Tibial nerve (tissue), 4 donors: ENCODE data around the gene GALK1. TPM values are rescaled to one million over a fixed set of nuclear protein-coding genes. Genes with fewer than 3 reads are reported as not detected.

Source experiments
- DNase-seq, 2 donors: peaks; one replicate each; pipeline ENCODE4 v3.0.0-alpha.2; 2019; ENCODE audit warnings: low spot score in 2 of 2
- H3K27ac ChIP-seq, 4 donors: fragments of 200-600 bp; sonication (generic) in 3 of 4; one replicate each; pipeline ENCODE4 v1.5.1; 2017 to 2019; ENCODE audit warnings: mild to moderate bottlenecking in 1 of 4
- H3K27me3 ChIP-seq, 2 donors: fragments of 200-600 bp; sonication (generic) in 1 of 2; one replicate each; pipeline versions ENCODE4 v1.5.1 to v1.6.0; 2017 to 2019
- H3K36me3 ChIP-seq, 3 donors: fragments of 200-600 bp; sonication (generic); one replicate each; pipeline ENCODE4 v1.5.1; 2018 to 2019
- H3K4me1 ChIP-seq, 4 donors: fragments of 200-600 bp; sonication (generic) in 3 of 4; one replicate each; pipeline ENCODE4 v1.5.1; 2017 to 2019
- H3K4me3 ChIP-seq, 4 donors: fragments of 200-600 bp; sonication (generic) in 3 of 4; one replicate each; pipeline ENCODE4 v1.5.1; 2017 to 2019; ENCODE audit warnings: mild to moderate bottlenecking in 1 of 4, moderate library complexity in 1 of 4
- H3K9me3 ChIP-seq, 4 donors: fragments of 200-600 bp; sonication (generic) in 3 of 4; one replicate each; pipeline ENCODE4 v1.5.1; 2017 to 2019
- CTCF ChIP-seq, 5 experiments: fragments of 200-600 bp in 3 of 5; fragments of 450-650 bp in 2 of 5; sonication (generic) in 3 of 5; IDR thresholded peaks; one replicate each; pipeline ENCODE4 v1.5.1; 2016 to 2019; ENCODE audit warnings: antibody characterized with exemption in 5 of 5, mild to moderate bottlenecking in 3 of 5, moderate library complexity in 2 of 5
- EP300 ChIP-seq, 2 donors: sonication (generic); formaldehyde crosslinking; IDR thresholded peaks; one replicate each; pipeline ENCODE4 v1.6.1; 2017; ENCODE audit warnings: antibody characterized with exemption in 2 of 2, mild to moderate bottlenecking in 1 of 2
- POLR2A ChIP-seq, 2 donors: fragments of 450-650 bp; IDR thresholded peaks; one replicate each; pipeline ENCODE4 v1.6.1; 2017; ENCODE audit warnings: antibody characterized with exemption in 2 of 2, mild to moderate bottlenecking in 2 of 2, moderate library complexity in 2 of 2
- WGBS, 2 donors: methylation state at CpG; one replicate each; pipeline ENCODE4 v1.1.5; 2018; 5-methylcytosine and 5-hydroxymethylcytosine counted together
- total RNA-seq, 4 donors: library from RNA; depleted of rRNA; stranded (reverse); fragments of >200 nt; gene quantifications; one replicate each; pipeline ENCODE4 v1.1.0, GENCODE V29; 2016

GALK1 gene
- total RNA-seq, 4 donors from 2014 or later = 54.5 to 57.5 (median 55.6) TPM

- 87 to 92% methylated on average over 19 to 20 of the region's 21 CpGs for WGBS, 2 donors
Measured at GRCh38 chr17:75757086-75757681, 7.8 kb downstream of the GALK1 start.

GRCh38 chr17:75756451-75757085 is 8.4 kb downstream of the GALK1 start:
- DNase-seq = no peak
- 85 to 88% methylated on average over 22 to 29 of the region's 29 CpGs for WGBS, 2 donors

More at GRCh38 chr17:75757086-75757681, 7.8 kb downstream of the GALK1 start:
- H3K36me3 ChIP-seq = peaks cover 0 to 92% (median 10%) of the 10 kb centered on the region in 3 donors
- H3K4me3 ChIP-seq = no peak overlapping the region
- DNase-seq = no peak
- H3K4me1 ChIP-seq = peaks cover 0 to 35% (median 10%) of the 10 kb centered on the region in 4 donors
- no peaks in the 10 kb centered on the region for H3K9me3 ChIP-seq
- no peak overlapping the region for H3K27ac ChIP-seq
- H3K27me3 ChIP-seq = no peaks in the 10 kb centered on the region
- TF ChIP-seq EP300 (IDR thresholded peaks at IDR 0.05) (no peak), POLR2A (IDR thresholded peaks at IDR 0.05) (no peak), CTCF (IDR thresholded peaks at IDR 0.05) (no peak)

GRCh38 chr17:75755990-75756389 is 9.0 kb downstream of the GALK1 start:
- peak overlapping the region in 1 of 4 donors; percentile 16 for H3K27ac ChIP-seq
- H3K36me3 ChIP-seq = peaks cover 0 to 96% (median 10%) of the 10 kb centered on the region in 3 donors
- 91 to 96% methylated on average over 2 of the region's 2 CpGs for WGBS, 2 donors

More at GRCh38 chr17:75756451-75757085, 8.4 kb downstream of the GALK1 start:
- no peak for TF ChIP-seq POLR2A (IDR thresholded peaks at IDR 0.05)
- no peak for TF ChIP-seq EP300 (IDR thresholded peaks at IDR 0.05)
- no peak for TF ChIP-seq CTCF (IDR thresholded peaks at IDR 0.05)
- H3K36me3 ChIP-seq = peaks cover 0 to 95% (median 10%) of the 10 kb centered on the region in 3 donors
- H3K9me3 ChIP-seq = no peaks in the 10 kb centered on the region
- H3K27me3 ChIP-seq = no peaks in the 10 kb centered on the region
- peaks cover 0 to 34% (median 10%) of the 10 kb centered on the region in 4 donors for H3K4me1 ChIP-seq
- peak overlapping the region in 1 of 4 donors; percentile 16 for H3K27ac ChIP-seq
- H3K4me3 ChIP-seq = no peak overlapping the region

GRCh38 chr17:75755205-75755901 is 9.6 kb downstream of the GALK1 start:
- no peaks in the 10 kb centered on the region for H3K27me3 ChIP-seq
- no peak overlapping the region for H3K4me3 ChIP-seq
- TF ChIP-seq EP300 (IDR thresholded peaks at IDR 0.05) (no peak), POLR2A (IDR thresholded peaks at IDR 0.05) (no peak), CTCF (IDR thresholded peaks at IDR 0.05) (no peak)
- H3K27ac ChIP-seq = peak overlapping the region in 2 of 4 donors; percentile 11 to 87
- 79 to 86% methylated on average over 10 to 20 of the region's 20 CpGs for WGBS, 2 donors
- no peaks in the 10 kb centered on the region for H3K9me3 ChIP-seq
- no peak for DNase-seq
- peaks cover 0 to 40% (median 10%) of the 10 kb centered on the region in 4 donors for H3K4me1 ChIP-seq
- peaks cover 0 to 97% (median 10%) of the 10 kb centered on the region in 3 donors for H3K36me3 ChIP-seq

More at GRCh38 chr17:75755990-75756389, 9.0 kb downstream of the GALK1 start:
- no peak for DNase-seq
- H3K4me3 ChIP-seq = no peak overlapping the region
- TF ChIP-seq POLR2A (IDR thresholded peaks at IDR 0.05) = no peak
- TF ChIP-seq EP300 (IDR thresholded peaks at IDR 0.05) = no peak
- TF ChIP-seq CTCF (IDR thresholded peaks at IDR 0.05) = no peak
- no peaks in the 10 kb centered on the region for H3K9me3 ChIP-seq
- H3K4me1 ChIP-seq = peaks cover 0 to 34% (median 10%) of the 10 kb centered on the region in 4 donors
- H3K27me3 ChIP-seq = no peaks in the 10 kb centered on the region
